GM19452 (cell line): ENCODE measurements around the gene PPM1L.

Experiments used
- ATAC-seq: cut with Tn5 transposase; IDR thresholded peaks from one replicate; pipeline ENCODE4 v1.9.1; 2021; ENCODE audit not compliant: unreplicated experiment

PPM1L gene

GRCh38 chr3:161072751-161073150 is 316.7 kb downstream of the PPM1L start:
- ATAC-seq = no peak

- ATAC-seq = no peak
Measured at GRCh38 chr3:161073181-161073580, 317.1 kb downstream of the PPM1L start.

GRCh38 chr3:161081633-161082032 is 325.6 kb downstream of the PPM1L start:
- ATAC-seq = peak; percentile 88

GRCh38 chr3:161082063-161082462 is 326.0 kb downstream of the PPM1L start:
- peak; percentile 34 for ATAC-seq

- no peak for ATAC-seq
Measured at GRCh38 chr3:161083131-161083530, 327.1 kb downstream of the PPM1L start.

- no peak for ATAC-seq
Measured at GRCh38 chr3:161084277-161084676, 328.2 kb downstream of the PPM1L start.

- ATAC-seq = no peak
Measured at GRCh38 chr3:161093895-161094294, 337.9 kb downstream of the PPM1L start.

GRCh38 chr3:161096771-161097367 is 340.8 kb downstream of the PPM1L start:
- ATAC-seq = no peak

- no peak for ATAC-seq
Measured at GRCh38 chr3:161100994-161101393, 345.0 kb downstream of the PPM1L start.

GRCh38 chr3:161101609-161102008 is 345.6 kb downstream of the PPM1L start:
- no peak for ATAC-seq

- ATAC-seq = no peak
Measured at GRCh38 chr3:161103776-161104385, 347.9 kb downstream of the PPM1L start.

GRCh38 chr3:161104561-161105551 is 348.8 kb downstream of the PPM1L start, which contains the start of gene B3GALNT1:
Gene B3GALNT1 (minus strand): TSS chr3:161105349. CDS start chr3:161086754, 18,595 bp downstream.
- peak; percentile 75 for ATAC-seq

GRCh38 chr3:161107311-161107710 is 351.3 kb downstream of the PPM1L start:
- ATAC-seq = no peak

GRCh38 chr3:161108840-161109239 is 352.8 kb downstream of the PPM1L start:
- no peak for ATAC-seq

- no peak for ATAC-seq
Measured at GRCh38 chr3:161117646-161118045, 361.6 kb downstream of the PPM1L start.

GRCh38 chr3:161126495-161126894 is 370.5 kb downstream of the PPM1L start:
- no peak for ATAC-seq
